ENCODE data around the gene ACSL1. TPM values are rescaled to one million over a fixed set of nuclear protein-coding genes. Genes with fewer than 3 reads are reported as not detected.

The ACSL1 gene
- total and polyA plus RNA-seq, 2 donors (not counting 3 experiments of a cell fraction or from before 2014, with no cell fraction given) = 7.3 to 17.7 TPM

- FAIRE-seq = no peak
- no peaks in the 10 kb centered on the region for H3K27me3 ChIP-seq (ENCODE audit: control insufficient read depth in 2 of 2, insufficient read depth in 2 of 2, low read length in 2 of 2)
- peaks cover 0 to 4% of the 10 kb centered on the region in 2 experiments for H3K36me3 ChIP-seq (ENCODE audit: control insufficient read depth in 2 of 2, extremely low read depth in 1 of 2, insufficient read depth in 2 of 2, low read length in 2 of 2)
- H3K9me1 ChIP-seq (replicated peaks; ENCODE audit: control insufficient read depth, extremely low read depth, insufficient read depth, low read length) = no peaks in the 10 kb centered on the region
- no peak overlapping the region for H3K27ac ChIP-seq (ENCODE audit: insufficient read depth, low read depth, low read length)
- CTCF ChIA-PET = no interaction called here
- no peak overlapping the region for H3K4me3 ChIP-seq (replicated peaks in 1 of 3; ENCODE audit: insufficient read depth in 1 of 3, low read depth in 1 of 3, low read length in 3 of 3)
- no peaks in the 10 kb centered on the region for H3K9me3 ChIP-seq (replicated peaks; ENCODE audit: control insufficient read depth, insufficient read depth, low read length)
- H3K4me2 ChIP-seq (ENCODE audit: insufficient read depth, low read length) = no peak overlapping the region
- no peaks in the 10 kb centered on the region for H3K79me2 ChIP-seq (ENCODE audit: control insufficient read depth, insufficient read depth, low read length)
- no peak overlapping the region for H2AFZ ChIP-seq (ENCODE audit: low read depth, low read length)
- no peak for TF ChIP-seq MAX (IDR thresholded peaks at IDR 0.05; ENCODE audit: insufficient read depth, insufficient read length)
- no peak for TF ChIP-seq POLR2A (IDR thresholded peaks at IDR 0.05; ENCODE audit: low read depth, low read length)
- no peak for TF ChIP-seq MYC (IDR thresholded peaks at IDR 0.05; ENCODE audit: low read depth, low read length)
- no peak for TF ChIP-seq CTCF (IDR thresholded peaks at IDR 0.05; ENCODE audit: extremely low read depth in 1 of 2, insufficient read depth in 1 of 2, low read depth in 1 of 2, low read length in 2 of 2)
- no peak for TF ChIP-seq FOS (IDR thresholded peaks at IDR 0.05; ENCODE audit: borderline replicate concordance, insufficient read depth, low read length)
- TF ChIP-seq JUN (IDR thresholded peaks at IDR 0.05; ENCODE audit: borderline replicate concordance, insufficient read depth, insufficient read length, low read depth) = no peak
- TF ChIP-seq EZH2 (IDR thresholded peaks at IDR 0.05; ENCODE audit: borderline replicate concordance, low read depth, low read length, severe bottlenecking) = no peak
- no peak for TF ChIP-seq GATA2 (IDR thresholded peaks at IDR 0.05; ENCODE audit: insufficient read depth, insufficient read length, low read depth, low read length)
- TF ChIP-seq POLR2AphosphoS5 (IDR thresholded peaks at IDR 0.05; ENCODE audit: insufficient read depth, low read depth, low read length) = no peak
- no TSS peak for BruUV-seq (replicated peaks)
- no peak overlapping the region for H3K9ac ChIP-seq (replicated peaks; ENCODE audit: extremely low read depth, insufficient read depth, low read length)
- no peaks in the 10 kb centered on the region for H4K20me1 ChIP-seq (replicated peaks; ENCODE audit: control insufficient read depth, extremely low read depth, insufficient read depth, low read length)
- POLR2A ChIA-PET = no interaction called here
- intact Hi-C loops (cut with micrococcal nuclease) = no loop called here
- dilution Hi-C loops (cut with MboI; ENCODE audit: extremely low pct_ligation_motif_present, low sequenced_read_pairs) = no loop called here
- H3K4me1 ChIP-seq (ENCODE audit: control insufficient read depth, extremely low read depth, insufficient read depth, low read length) = no peaks in the 10 kb centered on the region
- no peak for DNase-seq (ENCODE audit: low read depth, low spot score)
Observed at GRCh38 chr4:184768296-184768695, 57.5 kb downstream of the ACSL1 start.

Measured in endothelial cell of umbilical vein (primary cell).